Left hindlimb (tissue), 1 donor: ENCODE data around the gene CMIP.

ENCODE experiments used
- DNase-seq: peaks from one replicate; pipeline ENCODE4 v3.0.0-alpha.2; 2018

The CMIP gene

GRCh38 chr16:81554979-81555378 lies 110.4 kb downstream of the CMIP start:
- DNase-seq, result no peak

- no peak for DNase-seq
Observed at GRCh38 chr16:81555660-81556059, 111.1 kb downstream of the CMIP start.

- DNase-seq, result no peak
Observed at GRCh38 chr16:81556715-81557284, 112.2 kb downstream of the CMIP start.

GRCh38 chr16:81558077-81558443 lies 113.5 kb downstream of the CMIP start:
- no peak for DNase-seq

- DNase-seq, result no peak
Observed at GRCh38 chr16:81558444-81559175, 114.0 kb downstream of the CMIP start.

- DNase-seq, result no peak
Observed at GRCh38 chr16:81560979-81561657, 116.5 kb downstream of the CMIP start.

- no peak for DNase-seq
Observed at GRCh38 chr16:81562174-81562849, 117.7 kb downstream of the CMIP start.

GRCh38 chr16:81562926-81563325 lies 118.3 kb downstream of the CMIP start:
- no peak for DNase-seq

- DNase-seq, result no peak
Observed at GRCh38 chr16:81564421-81564911, 119.9 kb downstream of the CMIP start.

GRCh38 chr16:81565321-81566028 lies 120.9 kb downstream of the CMIP start:
- DNase-seq, result no peak

GRCh38 chr16:81566086-81567007 lies 121.7 kb downstream of the CMIP start:
- DNase-seq, result no peak

GRCh38 chr16:81567087-81567486 lies 122.5 kb downstream of the CMIP start:
- no peak for DNase-seq

- DNase-seq, result no peak
Observed at GRCh38 chr16:81567987-81568748, 123.6 kb downstream of the CMIP start.

GRCh38 chr16:81568749-81569087 lies 124.1 kb downstream of the CMIP start:
- no peak for DNase-seq

GRCh38 chr16:81569361-81570034 lies 124.9 kb downstream of the CMIP start:
- DNase-seq, result no peak

GRCh38 chr16:81570151-81570846 lies 125.7 kb downstream of the CMIP start:
- DNase-seq, result no peak

GRCh38 chr16:81571175-81571574 lies 126.6 kb downstream of the CMIP start:
- DNase-seq, result no peak

- no peak for DNase-seq
Observed at GRCh38 chr16:81571592-81572385, 127.2 kb downstream of the CMIP start.
